Caco-2 (cell line): ENCODE measurements around the gene OR52E8. TPM values are rescaled to one million over a fixed set of nuclear protein-coding genes. Genes with fewer than 3 reads are reported as not detected.

ENCODE experiments used
- BruUV-seq: library from RNA; stranded (reverse); fragments of 400-500 nt; replicated peaks from 2 replicates; lab custom pipeline; 2021; lab: Mats Ljungman, UMichigan
- CTCF ChIA-PET: fragments of 300-600 bp; sonication (Branson Sonifier 250); formaldehyde crosslinking; loops from one replicate; lab custom pipeline; 2022; ENCODE audit warnings: antibody characterized with exemption; lab: Charles Lee
- POLR2A ChIA-PET: fragments of 300-600 bp; sonication (Branson Sonifier 250); formaldehyde crosslinking; loops from one replicate; lab custom pipeline; 2022; ENCODE audit warnings: antibody characterized with exemption; lab: Charles Lee
- DNase-seq, 2 experiments: peaks; one replicate each; pipeline versions ENCODE4 v3.0.0 to v3.0.0-alpha.2; 2020 to 2022
- H3K27me3 ChIP-seq: replicated peaks from 2 replicates; pipeline ENCODE4 v1.6.0; 2011; ENCODE audit warnings: low read length; ENCODE audit not compliant: control insufficient read depth, insufficient read depth
- H3K36me3 ChIP-seq: 2 replicates; pipeline ENCODE4 v1.5.1; 2011; ENCODE audit warnings: low read length; ENCODE audit not compliant: control insufficient read depth, insufficient read depth
- H3K4me1 ChIP-seq: fragments of 250-450 bp; sonication (Bioruptor Pico); 2 replicates; pipeline ENCODE4 v1.5.1; 2020; ENCODE audit warnings: mild to moderate bottlenecking
- H3K4me3 ChIP-seq: 2 replicates; pipeline ENCODE4 v1.5.1; 2011; ENCODE audit warnings: low read depth, mild to moderate bottlenecking, control low read depth, low read length
- H3K9me3 ChIP-seq: fragments of 250-450 bp; sonication (Bioruptor Pico); 2 replicates; pipeline ENCODE4 v1.5.1; 2020; ENCODE audit warnings: mild to moderate bottlenecking, moderate library complexity
- H3K27ac Mint-ChIP-seq: one replicate; pipeline ENCODE4 v1.8.0; 2022; ENCODE audit warnings: mixed read lengths; ENCODE audit not compliant: unreplicated experiment
- H3K27me3 Mint-ChIP-seq: one replicate; pipeline ENCODE4 v1.8.0; 2022; ENCODE audit warnings: mixed read lengths; ENCODE audit not compliant: insufficient read depth, unreplicated experiment
- H3K36me3 Mint-ChIP-seq: one replicate; pipeline ENCODE4 v1.8.0; 2022; ENCODE audit warnings: mild to moderate bottlenecking, mixed read lengths; ENCODE audit not compliant: insufficient read depth, unreplicated experiment
- H3K4me1 Mint-ChIP-seq: one replicate; pipeline ENCODE4 v1.8.0; 2022; ENCODE audit warnings: low read depth, mixed read lengths; ENCODE audit not compliant: unreplicated experiment
- H3K4me3 Mint-ChIP-seq: one replicate; pipeline ENCODE4 v1.8.0; 2022; ENCODE audit warnings: mild to moderate bottlenecking, moderate library complexity, mixed read lengths; ENCODE audit not compliant: unreplicated experiment
- H3K9me3 Mint-ChIP-seq: one replicate; pipeline ENCODE4 v1.8.0; 2022; ENCODE audit warnings: mixed read lengths; ENCODE audit not compliant: unreplicated experiment
- CTCF ChIP-seq, 2 experiments: fragments of 200-600 bp in 1 of 2; IDR thresholded peaks; 1 replicate in 1 of 2; 2 replicates in 1 of 2; pipeline versions ENCODE4 v1.5.1 to v1.8.0; 2011 to 2022; ENCODE audit warnings: antibody characterized with exemption in 1 of 2, control low read depth in 1 of 2, inconsistent platforms in 1 of 2, low read depth in 1 of 2, low read length in 1 of 2, mild to moderate bottlenecking in 1 of 2, moderate library complexity in 1 of 2; ENCODE audit not compliant: insufficient read depth in 1 of 2, severe bottlenecking in 1 of 2, unreplicated experiment in 1 of 2
- intact Hi-C: fragments of 100-400 bp; cut with micrococcal nuclease; formaldehyde crosslinking; loops from one replicate; pipeline ENCODE4 v1.10.0; 2022; ENCODE audit not compliant: unreplicated experiment
- total RNA-seq: library from RNA; stranded (reverse); gene quantifications from 2 replicates; pipeline ENCODE4 v1.2.3, GENCODE V29; 2022

The OR52E8 gene
- total RNA-seq, 1 experiment from 2014 or later: not detected

GRCh38 chr11:5881756-5882155 lies 24.3 kb upstream of the OR52E8 start:
- no peaks in the 10 kb centered on the region for H3K4me1 ChIP-seq
- DNase-seq: no peak
- H3K27me3 ChIP-seq: no peaks in the 10 kb centered on the region; the same call in 1 of the 2 replicates
- Mint-ChIP-seq H3K27ac (no peak overlapping the region), H3K27me3 (peaks cover 11% of the 10 kb centered on the region), H3K4me1 (no peaks in the 10 kb centered on the region), H3K36me3 (no peaks in the 10 kb centered on the region), H3K4me3 (no peak overlapping the region), H3K9me3 (no peaks in the 10 kb centered on the region)
- no peak overlapping the region for H3K4me3 ChIP-seq
- H3K36me3 ChIP-seq: no peaks in the 10 kb centered on the region
- no peaks in the 10 kb centered on the region for H3K9me3 ChIP-seq
- TF ChIP-seq CTCF (IDR thresholded peaks at IDR 0.05; ENCODE audit: insufficient read depth in 1 of 2, low read depth in 1 of 2, low read length in 1 of 2, severe bottlenecking in 1 of 2, unreplicated experiment in 1 of 2): no peak
- ChIA-PET CTCF (no interaction called here), POLR2A (interaction anchor here (0.7 kb wide), 1 partner anchor 10 kb away, joined by 3 read pairs; no protein-coding TSS in a partner anchor)
- BruUV-seq: no TSS peak
- intact Hi-C loops: no loop called here

- Mint-ChIP-seq H3K9me3 (no peaks in the 10 kb centered on the region), H3K36me3 (no peaks in the 10 kb centered on the region), H3K27ac (no peak within 1 kb of the TSS), H3K4me3 (no peak within 1 kb of the TSS), H3K4me1 (no peaks in the 10 kb centered on the region), H3K27me3 (peaks cover 11% of the 10 kb centered on the region)
- no peaks in the 10 kb centered on the region for H3K36me3 ChIP-seq
- POLR2A ChIA-PET: no interaction called here
- TF ChIP-seq CTCF (IDR thresholded peaks at IDR 0.05; ENCODE audit: insufficient read depth in 1 of 2, low read depth in 1 of 2, low read length in 1 of 2, severe bottlenecking in 1 of 2, unreplicated experiment in 1 of 2): no peak
- no peaks in the 10 kb centered on the region for H3K9me3 ChIP-seq
- intact Hi-C loops: no loop called here
- CTCF ChIA-PET: no interaction called here
- BruUV-seq: no TSS peak
- no peaks in the 10 kb centered on the region for H3K27me3 ChIP-seq
- no peak for DNase-seq
- no peaks in the 10 kb centered on the region for H3K4me1 ChIP-seq
- H3K4me3 ChIP-seq: no peak within 1 kb of the TSS
Observed at GRCh38 chr11:5880329-5880728, 22.8 kb upstream of the OR52E8 start, which contains the start of gene OR52E4. Gene OR52E4, plus strand, starts transcription at chr11:5880629. Its CDS starts 3,664 bp downstream, at chr11:5884293.

GRCh38 chr11:5878564-5878963 lies 21.1 kb upstream of the OR52E8 start:
- ChIA-PET POLR2A (no interaction called here), CTCF (no interaction called here)
- intact Hi-C loops: no loop called here
- H3K9me3 Mint-ChIP-seq: no peaks in the 10 kb centered on the region
- H3K27me3 ChIP-seq: no peaks in the 10 kb centered on the region
- no peaks in the 10 kb centered on the region for H3K36me3 ChIP-seq
- no TSS peak for BruUV-seq
- H3K4me3 ChIP-seq: no peak overlapping the region
- no peaks in the 10 kb centered on the region for H3K4me1 ChIP-seq
- no peak overlapping the region for H3K27ac Mint-ChIP-seq
- no peak for DNase-seq
- H3K9me3 ChIP-seq: no peaks in the 10 kb centered on the region
- no peak overlapping the region for H3K4me3 Mint-ChIP-seq
- H3K36me3 Mint-ChIP-seq: no peaks in the 10 kb centered on the region
- H3K27me3 Mint-ChIP-seq: peaks cover 11% of the 10 kb centered on the region
- H3K4me1 Mint-ChIP-seq: no peaks in the 10 kb centered on the region
- no peak for TF ChIP-seq CTCF (IDR thresholded peaks at IDR 0.05; ENCODE audit: insufficient read depth in 1 of 2, low read depth in 1 of 2, low read length in 1 of 2, severe bottlenecking in 1 of 2, unreplicated experiment in 1 of 2)
